Measurements from ENCODE around the gene HLA-DMA. TPM values are rescaled to one million over a fixed set of nuclear protein-coding genes. Genes with fewer than 3 reads are reported as not detected.
"Not testable (repeated sequence)": the region's sequence is repeated elsewhere in the genome, so short reads cannot be mapped to it uniquely, and the experiment has no call there.

Gene HLA-DMA
- total RNA-seq, 2 donors from 2014 or later: 4.9 to 19.0 TPM

- no peaks in the 10 kb centered on the region for H3K36me3 ChIP-seq (ENCODE audit: control insufficient read depth, insufficient read depth, low read length)
- H3K9me3 Mint-ChIP-seq: no peaks in the 10 kb centered on the region
- no peaks in the 10 kb centered on the region for H3K4me1 ChIP-seq (ENCODE audit: control insufficient read depth, insufficient read depth, low read length)
- no peaks in the 10 kb centered on the region for H3K36me3 Mint-ChIP-seq (ENCODE audit: low read depth)
- H3K9me3 ChIP-seq (ENCODE audit: control insufficient read depth, low read length): no peaks in the 10 kb centered on the region
- no peak overlapping the region for H3K27ac ChIP-seq (ENCODE audit: low read depth, low read length)
- no peak overlapping the region for H3K9ac ChIP-seq (ENCODE audit: extremely low read depth, low read length, poor library complexity, severe bottlenecking)
- no peaks in the 10 kb centered on the region for H3K27me3 Mint-ChIP-seq (ENCODE audit: insufficient read depth)
- H3K4me3 ChIP-seq (ENCODE audit: low read length): no peak overlapping the region
- no peak overlapping the region for H3K27ac Mint-ChIP-seq
- H3K4me3 Mint-ChIP-seq: no peak overlapping the region
- H3K4me1 Mint-ChIP-seq: no peaks in the 10 kb centered on the region
- TF ChIP-seq CTCF (conservative IDR thresholded peaks at IDR 0.05): no peak
- no peak for DNase-seq
- H3K27me3 ChIP-seq (ENCODE audit: control insufficient read depth, insufficient read depth, low read length, poor library complexity, severe bottlenecking): no peaks in the 10 kb centered on the region
Measured at GRCh38 chr6:32945953-32946352, 6.9 kb downstream of the HLA-DMA start.

- Histone ChIP-seq H3K9ac (ENCODE audit: extremely low read depth, low read length, poor library complexity, severe bottlenecking) (no peak overlapping the region), H3K9me3 (ENCODE audit: control insufficient read depth, low read length) (no peaks in the 10 kb centered on the region), H3K4me3 (ENCODE audit: low read length) (no peak overlapping the region), H3K27ac (ENCODE audit: low read depth, low read length) (no peak overlapping the region), H3K36me3 (ENCODE audit: control insufficient read depth, insufficient read depth, low read length) (no peaks in the 10 kb centered on the region), H3K27me3 (ENCODE audit: control insufficient read depth, insufficient read depth, low read length, poor library complexity, severe bottlenecking) (no peaks in the 10 kb centered on the region), H3K4me1 (ENCODE audit: control insufficient read depth, insufficient read depth, low read length) (no peaks in the 10 kb centered on the region)
- H3K27ac Mint-ChIP-seq: no peak overlapping the region
- TF ChIP-seq CTCF (conservative IDR thresholded peaks at IDR 0.05): no peak
- no peaks in the 10 kb centered on the region for H3K36me3 Mint-ChIP-seq (ENCODE audit: low read depth)
- H3K9me3 Mint-ChIP-seq: no peaks in the 10 kb centered on the region
- no peak for DNase-seq
- WGBS, 2 experiments (ENCODE audit: insufficient coverage in 1 of 2, insufficient read length in 1 of 2): 85 to 87% methylated on average over 9 of the region's 9 CpGs
- no peak overlapping the region for H3K4me3 Mint-ChIP-seq
- H3K27me3 Mint-ChIP-seq (ENCODE audit: insufficient read depth): no peaks in the 10 kb centered on the region
- H3K4me1 Mint-ChIP-seq: no peaks in the 10 kb centered on the region
Measured at GRCh38 chr6:32945108-32945760, 7.7 kb downstream of the HLA-DMA start.

GRCh38 chr6:32943864-32944649 is 8.8 kb downstream of the HLA-DMA start:
- DNase-seq: no peak
- no peak for TF ChIP-seq CTCF (conservative IDR thresholded peaks at IDR 0.05)
- H3K9me3 ChIP-seq (ENCODE audit: control insufficient read depth, low read length): no peaks in the 10 kb centered on the region
- H3K4me3 ChIP-seq (ENCODE audit: low read length): no peak overlapping the region
- Mint-ChIP-seq H3K4me3 (no peak overlapping the region), H3K4me1 (no peaks in the 10 kb centered on the region), H3K27me3 (ENCODE audit: insufficient read depth) (no peaks in the 10 kb centered on the region), H3K36me3 (ENCODE audit: low read depth) (no peaks in the 10 kb centered on the region), H3K27ac (no peak overlapping the region), H3K9me3 (no peaks in the 10 kb centered on the region)
- no peak overlapping the region for H3K27ac ChIP-seq (ENCODE audit: low read depth, low read length)
- H3K27me3 ChIP-seq (ENCODE audit: control insufficient read depth, insufficient read depth, low read length, poor library complexity, severe bottlenecking): no peaks in the 10 kb centered on the region
- H3K36me3 ChIP-seq (ENCODE audit: control insufficient read depth, insufficient read depth, low read length): no peaks in the 10 kb centered on the region
- H3K9ac ChIP-seq (ENCODE audit: extremely low read depth, low read length, poor library complexity, severe bottlenecking): no peak overlapping the region
- WGBS, 2 experiments (ENCODE audit: insufficient coverage in 1 of 2, insufficient read length in 1 of 2): 92 to 100% methylated on average over 1 to 4 of the region's 4 CpGs
- no peaks in the 10 kb centered on the region for H3K4me1 ChIP-seq (ENCODE audit: control insufficient read depth, insufficient read depth, low read length)

GRCh38 chr6:32942555-32943123 is 10.3 kb downstream of the HLA-DMA start:
- not testable (repeated sequence) for H3K36me3 ChIP-seq (ENCODE audit: control insufficient read depth, insufficient read depth, low read length); DNase-seq; H3K9me3 ChIP-seq (ENCODE audit: control insufficient read depth, low read length); H3K27ac Mint-ChIP-seq; H3K9ac ChIP-seq (ENCODE audit: extremely low read depth, low read length, poor library complexity, severe bottlenecking); H3K4me1 ChIP-seq (ENCODE audit: control insufficient read depth, insufficient read depth, low read length); H3K9me3 Mint-ChIP-seq; H3K36me3 Mint-ChIP-seq (ENCODE audit: low read depth); H3K4me3 ChIP-seq (ENCODE audit: low read length); H3K4me1 Mint-ChIP-seq; H3K27me3 Mint-ChIP-seq (ENCODE audit: insufficient read depth); H3K27ac ChIP-seq (ENCODE audit: low read depth, low read length); H3K4me3 Mint-ChIP-seq
- WGBS, 2 experiments (ENCODE audit: insufficient coverage in 1 of 2, insufficient read length in 1 of 2): 90 to 92% methylated on average over 9 of the region's 9 CpGs
- peaks cover 12% of the 10 kb centered on the region for H3K27me3 ChIP-seq (ENCODE audit: control insufficient read depth, insufficient read depth, low read length, poor library complexity, severe bottlenecking)
